Epithelial cell of proximal tubule (primary cell): ENCODE results near the gene PLEKHG3. TPM values are rescaled to one million over a fixed set of nuclear protein-coding genes. Genes with fewer than 3 reads are reported as not detected.
A peak's percentile ranks its signal among the peaks of the same experiment; 100 is the strongest.
"Not testable (repeated sequence)": the region's sequence is repeated elsewhere in the genome, so short reads cannot be mapped to it uniquely, and the experiment has no call there.

Source experiments
- DNase-seq: peaks from one replicate; pipeline ENCODE4 v3.0.0-alpha.2; 2011; ENCODE audit warnings: low read depth
- H3K4me3 ChIP-seq: 2 replicates; pipeline ENCODE4 v1.5.1; 2011; ENCODE audit warnings: low read depth, mild to moderate bottlenecking, low read length
- CTCF ChIP-seq: conservative IDR thresholded peaks from 2 replicates; pipeline ENCODE4 v1.5.1; 2012; ENCODE audit warnings: low read depth, mild to moderate bottlenecking, low read length
- total RNA-seq: library from RNA; depleted of rRNA; stranded (reverse); fragments of >200 nt; gene quantifications from 2 replicates; pipeline ENCODE4 v1.2.3, GENCODE V29; 2015

Gene PLEKHG3
- total RNA-seq, result 48.1 and 52.8 TPM in 2 replicates

- no peak for DNase-seq
Observed at GRCh38 chr14:64704143-64704742, at the start of gene PLEKHG3. TSS of gene PLEKHG3 (plus strand) at chr14:64704424. CDS start at chr14:64727632, 23,208 bp downstream.

DNA sequence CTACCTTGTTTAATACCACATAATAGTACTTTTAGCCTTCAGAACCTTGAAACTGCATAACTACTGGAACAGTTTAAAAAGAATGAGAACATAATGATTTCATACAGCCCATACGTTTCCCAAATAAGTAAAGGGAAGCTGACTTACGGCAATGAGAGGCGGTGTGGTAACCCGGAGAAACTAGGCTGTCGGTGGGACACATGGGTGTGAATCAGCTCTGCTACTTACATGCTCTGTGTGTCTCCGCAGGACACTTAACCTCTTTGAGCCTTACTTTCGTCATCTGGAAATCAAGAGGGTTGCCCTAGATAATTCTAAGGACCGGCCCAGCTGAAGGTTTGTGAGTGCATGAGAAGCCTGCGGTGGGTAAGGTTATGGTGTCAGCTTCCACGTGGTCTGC, 49.3 kb upstream of the PLEKHG3 start:
- DNase-seq, result no peak
- TF ChIP-seq CTCF, result no peak
- no peak overlapping the region for H3K4me3 ChIP-seq

More at GRCh38 chr14:64704143-64704742, at the start of gene PLEKHG3:
- H3K4me3 ChIP-seq, result peak within 1 kb of the TSS; percentile 93
- TF ChIP-seq CTCF, result no peak

GRCh38 chr14:64656986-64657385, 47.2 kb upstream of the PLEKHG3 start:
- no peak for TF ChIP-seq CTCF
- no peak for DNase-seq
- no peak overlapping the region for H3K4me3 ChIP-seq

DNA sequence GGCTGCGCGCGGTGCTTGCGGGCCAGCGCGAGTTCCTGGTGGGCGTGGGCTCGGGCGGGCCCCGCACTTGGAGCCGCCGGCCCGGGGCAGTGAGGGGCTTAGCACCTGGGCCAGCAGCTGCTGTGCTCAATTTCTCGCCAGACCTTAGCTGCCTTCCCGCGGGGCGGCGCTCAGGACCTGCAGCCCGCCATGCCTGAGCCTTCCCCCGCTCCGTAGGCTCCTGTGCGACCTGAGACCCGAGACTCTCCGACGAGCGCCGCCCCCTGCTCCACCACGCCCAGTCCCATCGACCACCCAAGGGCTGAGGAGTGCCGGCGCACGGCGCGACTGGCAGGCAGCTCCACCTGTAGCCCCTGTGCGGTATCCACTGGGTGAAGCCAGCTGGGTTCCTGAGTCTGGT, 46.0 kb upstream of the PLEKHG3 start:
- no peak for TF ChIP-seq CTCF
- no peak for DNase-seq

GRCh38 chr14:64658700-64659264, 45.4 kb upstream of the PLEKHG3 start:
- DNase-seq, H3K4me3 ChIP-seq: not testable (repeated sequence)

More for the DNA sequence above, 46.0 kb upstream of the PLEKHG3 start:
- H3K4me3 ChIP-seq, result no peak overlapping the region

DNA sequence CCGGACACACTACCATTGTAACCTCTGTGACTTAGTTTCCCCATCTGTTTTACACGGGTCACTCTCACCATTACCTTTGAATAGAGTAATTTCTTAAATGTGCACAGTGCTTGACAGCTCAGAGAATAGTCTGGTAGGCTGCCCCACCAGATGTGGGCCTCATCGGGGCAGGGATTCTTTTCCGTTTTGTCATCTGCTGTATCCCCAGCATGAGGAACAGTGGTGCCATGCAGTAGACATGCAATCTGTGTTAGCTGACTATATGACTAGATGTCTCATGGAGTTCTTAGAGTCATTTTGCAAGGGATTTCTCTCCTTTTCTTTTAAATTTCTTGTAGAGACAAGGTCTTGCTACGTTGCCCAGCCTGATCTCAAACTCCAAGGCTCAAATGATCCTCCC, 44.9 kb upstream of the PLEKHG3 start:
- no peak for DNase-seq
- TF ChIP-seq CTCF, result no peak
- no peak overlapping the region for H3K4me3 ChIP-seq

- H3K4me3 ChIP-seq, result no peak overlapping the region
- TF ChIP-seq CTCF, result no peak
- no peak for DNase-seq
Observed at GRCh38 chr14:64663174-64663573, 41.0 kb upstream of the PLEKHG3 start.
